ENCODE results near the gene RNF5. TPM values are rescaled to one million over a fixed set of nuclear protein-coding genes. Genes with fewer than 3 reads are reported as not detected.

RNF5 gene
- total and polyA plus RNA-seq, 9 of the 15 experiments (the other 6 are each of a cell fraction or from before 2014, with no cell fraction given) = 62.2 to 245 (median 129) TPM

GRCh38 chr6:32215617-32216016 lies 37.4 kb downstream of the RNF5 start (continued):
- TF ChIP-seq ZNF518B (CRISPR knock-in tag; IDR thresholded peaks at IDR 0.05) (no peak), ZNF584 (CRISPR knock-in tag; IDR thresholded peaks at IDR 0.05; ENCODE audit: low read depth) (no peak), MBD2 (IDR thresholded peaks at IDR 0.05; ENCODE audit: borderline replicate concordance, low read depth) (no peak), DPF2 (IDR thresholded peaks at IDR 0.05) (0 out of 2 replicates have a peak, but pooled peaks have one; percentile 17), TAL1 (IDR thresholded peaks at IDR 0.05) (0 out of 2 replicates have a peak, but pooled peaks have one; percentile 11), ASH1L (IDR thresholded peaks at IDR 0.05; ENCODE audit: borderline replicate concordance, low read depth, partially characterized antibody) (peak; percentile 23), ZNF253 (CRISPR knock-in tag; conservative IDR thresholded peaks at IDR 0.05) (no peak), HMG20A (CRISPR knock-in tag; conservative IDR thresholded peaks at IDR 0.05) (no peak), FOXK2 (conservative IDR thresholded peaks at IDR 0.05 in 1 of 2, IDR thresholded peaks at IDR 0.05 in 1 of 2; ENCODE audit: low read depth in 2 of 2) (no peak), SMARCA5 (IDR thresholded peaks at IDR 0.05) (no peak)
- TF ChIP-seq, protein P1, sequence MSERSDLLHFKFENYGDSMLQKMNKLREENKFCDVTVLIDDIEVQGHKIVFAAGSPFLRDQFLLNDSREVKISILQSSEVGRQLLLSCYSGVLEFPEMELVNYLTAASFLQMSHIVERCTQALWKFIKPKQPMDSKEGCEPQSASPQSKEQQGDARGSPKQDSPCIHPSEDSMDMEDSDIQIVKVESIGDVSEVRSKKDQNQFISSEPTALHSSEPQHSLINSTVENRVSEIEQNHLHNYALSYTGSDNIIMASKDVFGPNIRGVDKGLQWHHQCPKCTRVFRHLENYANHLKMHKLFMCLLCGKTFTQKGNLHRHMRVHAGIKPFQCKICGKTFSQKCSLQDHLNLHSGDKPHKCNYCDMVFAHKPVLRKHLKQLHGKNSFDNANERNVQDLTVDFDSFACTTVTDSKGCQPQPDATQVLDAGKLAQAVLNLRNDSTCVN (CRISPR knock-in tag; IDR thresholded peaks at IDR 0.05) = peak; percentile 57; the same call in 1 of the 2 replicates
- TF ChIP-seq, protein P2, sequence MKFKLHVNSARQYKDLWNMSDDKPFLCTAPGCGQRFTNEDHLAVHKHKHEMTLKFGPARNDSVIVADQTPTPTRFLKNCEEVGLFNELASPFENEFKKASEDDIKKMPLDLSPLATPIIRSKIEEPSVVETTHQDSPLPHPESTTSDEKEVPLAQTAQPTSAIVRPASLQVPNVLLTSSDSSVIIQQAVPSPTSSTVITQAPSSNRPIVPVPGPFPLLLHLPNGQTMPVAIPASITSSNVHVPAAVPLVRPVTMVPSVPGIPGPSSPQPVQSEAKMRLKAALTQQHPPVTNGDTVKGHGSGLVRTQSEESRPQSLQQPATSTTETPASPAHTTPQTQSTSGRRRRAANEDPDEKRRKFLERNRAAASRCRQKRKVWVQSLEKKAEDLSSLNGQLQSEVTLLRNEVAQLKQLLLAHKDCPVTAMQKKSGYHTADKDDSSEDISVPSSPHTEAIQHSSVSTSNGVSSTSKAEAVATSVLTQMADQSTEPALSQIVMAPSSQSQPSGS (CRISPR knock-in tag; IDR thresholded peaks at IDR 0.05) = no peak

Data from K562 (cell line).